Panc1 (cell line): ENCODE measurements around the gene KIRREL3. TPM values are rescaled to one million over a fixed set of nuclear protein-coding genes. Genes with fewer than 3 reads are reported as not detected.

Experiments used
- ATAC-seq: fragments of 200-7000 bp; cut with Tn5 transposase; 2 replicates; pipeline ENCODE4 v1.9.1; 2020; ENCODE audit warnings: mild to moderate bottlenecking, moderate library complexity
- BruUV-seq: library from RNA; stranded (reverse); fragments of 400-500 nt; replicated peaks from 2 replicates; lab custom pipeline; 2021; lab: Mats Ljungman, UMichigan
- CTCF ChIA-PET: fragments of 300-600 bp; sonication (Branson Sonifier 250); formaldehyde crosslinking; loops from one replicate; lab custom pipeline; 2022; ENCODE audit warnings: antibody characterized with exemption; lab: Charles Lee
- POLR2A ChIA-PET: fragments of 300-600 bp; sonication (Branson Sonifier 250); formaldehyde crosslinking; loops from one replicate; lab custom pipeline; 2022; ENCODE audit warnings: antibody characterized with exemption; lab: Charles Lee
- DNase-seq: peaks from one replicate; pipeline ENCODE4 v3.0.0-alpha.2; 2010; ENCODE audit warnings: low read depth, low spot score
- H3K27ac ChIP-seq: 2 replicates; pipeline ENCODE4 v1.5.1; 2011; ENCODE audit warnings: mild to moderate bottlenecking, low read length, inconsistent platforms
- H3K27me3 ChIP-seq: fragments of 200-500 bp; sonication (Bioruptor generic); 2 replicates; pipeline ENCODE4 v1.6.0; 2014; ENCODE audit warnings: low read length, inconsistent platforms; ENCODE audit not compliant: control insufficient read depth, insufficient read depth
- H3K36me3 ChIP-seq: fragments of 200-500 bp; sonication (Bioruptor generic); 2 replicates; pipeline ENCODE4 v1.5.1; 2014; ENCODE audit warnings: inconsistent platforms, mild to moderate bottlenecking, low read length, moderate library complexity; ENCODE audit not compliant: control insufficient read depth, insufficient read depth
- H3K4me1 ChIP-seq: 2 replicates; pipeline ENCODE4 v1.5.1; 2011; ENCODE audit warnings: inconsistent platforms, mild to moderate bottlenecking, low read length, moderate library complexity; ENCODE audit not compliant: control insufficient read depth, insufficient read depth
- H3K4me3 ChIP-seq, 2 experiments: 2 replicates each; pipeline ENCODE4 v1.5.1; 2011 to 2012; ENCODE audit warnings: low read depth in 2 of 2, low read length in 2 of 2, mild to moderate bottlenecking in 2 of 2, inconsistent platforms in 1 of 2, moderate library complexity in 1 of 2
- H3K9me3 ChIP-seq: fragments of 200-500 bp; sonication (Bioruptor generic); 2 replicates; pipeline ENCODE4 v1.5.1; 2014; ENCODE audit warnings: low read depth, mild to moderate bottlenecking, inconsistent platforms, low read length, moderate library complexity; ENCODE audit not compliant: control insufficient read depth, insufficient read depth
- CTCF ChIP-seq: fragments of 450-650 bp; IDR thresholded peaks from 2 replicates; pipeline ENCODE4 v1.5.1; 2017; ENCODE audit warnings: mild to moderate bottlenecking
- POLR2AphosphoS5 ChIP-seq: IDR thresholded peaks from 2 replicates; pipeline ENCODE4 v1.6.1; 2012; ENCODE audit warnings: mild to moderate bottlenecking, low read depth, low read length, moderate library complexity
- REST ChIP-seq, 2 experiments: IDR thresholded peaks; 2 replicates each; pipeline ENCODE4 v1.6.1; 2011 to 2012; ENCODE audit warnings: low read depth in 2 of 2, control low read depth in 1 of 2, low read length in 1 of 2, mild to moderate bottlenecking in 1 of 2, moderate library complexity in 1 of 2; ENCODE audit not compliant: insufficient read depth in 1 of 2
- SIN3A ChIP-seq: IDR thresholded peaks from 2 replicates; pipeline ENCODE4 v1.6.1; 2012; ENCODE audit warnings: low read depth, mild to moderate bottlenecking, low read length, moderate library complexity, borderline replicate concordance; ENCODE audit not compliant: insufficient read depth
- TCF7L2 ChIP-seq: IDR thresholded peaks from 2 replicates; pipeline ENCODE4 v1.6.1; 2011; ENCODE audit warnings: mild to moderate bottlenecking, low read depth, low read length, inconsistent platforms
- in situ Hi-C: cut with HindIII; loops from 2 replicates; pipeline ENCODE4 v1.10.0; 2016; ENCODE audit warnings: low sequenced_read_pairs, low pct_unique_long_range_greater_than_20kb
- intact Hi-C: fragments of 100-400 bp; cut with micrococcal nuclease; formaldehyde crosslinking; loops from one replicate; pipeline ENCODE4 v1.10.0; 2022; ENCODE audit not compliant: unreplicated experiment
- total RNA-seq: library from RNA; stranded (reverse); gene quantifications from one replicate; pipeline ENCODE4 v1.2.1, GENCODE V29; 2021; ENCODE audit not compliant: unreplicated experiment

The KIRREL3 gene
- total RNA-seq, 1 experiment from 2014 or later, result 0.36 TPM

- TF ChIP-seq SIN3A (no peak), CTCF (no peak), REST (IDR thresholded peaks at IDR 0.05; ENCODE audit: insufficient read depth in 1 of 2, low read depth in 2 of 2, low read length in 1 of 2) (no peak), POLR2AphosphoS5 (no peak), TCF7L2 (no peak)
- CTCF ChIA-PET, result no interaction called here
Observed at GRCh38 chr11:126408496-126408895, 592.1 kb downstream of the KIRREL3 start.

GRCh38 chr11:126407682-126408288, 592.8 kb downstream of the KIRREL3 start:
- no TSS peak for BruUV-seq
- H3K4me3 ChIP-seq, result no peak overlapping the region
- TF ChIP-seq POLR2AphosphoS5, result no peak
- H3K36me3 ChIP-seq, result peaks cover 2% of the 10 kb centered on the region; the same call in 1 of the 2 replicates
- ATAC-seq (no peak), DNase-seq (no peak)
- no peaks in the 10 kb centered on the region for H3K9me3 ChIP-seq
- ChIA-PET POLR2A (no interaction called here), CTCF (no interaction called here)
- intact Hi-C loops, result no loop called here
- no peaks in the 10 kb centered on the region for H3K27me3 ChIP-seq
- H3K27ac ChIP-seq, result no peak overlapping the region
- no peaks in the 10 kb centered on the region for H3K4me1 ChIP-seq
- in situ Hi-C loops, result no loop called here

More at GRCh38 chr11:126408496-126408895, 592.1 kb downstream of the KIRREL3 start:
- DNase-seq (no peak), ATAC-seq (no peak)
- in situ Hi-C loops (no loop called here), intact Hi-C loops (no loop called here)
- H3K4me3 ChIP-seq, result no peak overlapping the region
- peaks cover 3% of the 10 kb centered on the region; the same call in 1 of the 2 replicates for H3K36me3 ChIP-seq
- H3K27ac ChIP-seq, result no peak overlapping the region
- no TSS peak for BruUV-seq
- POLR2A ChIA-PET, result no interaction called here
- no peaks in the 10 kb centered on the region for H3K4me1 ChIP-seq
- H3K27me3 ChIP-seq, result no peaks in the 10 kb centered on the region
- no peaks in the 10 kb centered on the region for H3K9me3 ChIP-seq

GRCh38 chr11:126407101-126407521, 593.5 kb downstream of the KIRREL3 start:
- intact Hi-C loops (no loop called here), in situ Hi-C loops (no loop called here)
- DNase-seq (no peak), ATAC-seq (no peak)
- Histone ChIP-seq H3K36me3 (no peaks in the 10 kb centered on the region), H3K4me1 (no peaks in the 10 kb centered on the region), H3K27me3 (no peaks in the 10 kb centered on the region), H3K27ac (no peak overlapping the region), H3K4me3 (no peak overlapping the region), H3K9me3 (no peaks in the 10 kb centered on the region)
- TF ChIP-seq TCF7L2 (no peak), CTCF (no peak), POLR2AphosphoS5 (no peak), REST (IDR thresholded peaks at IDR 0.05; ENCODE audit: insufficient read depth in 1 of 2, low read depth in 2 of 2, low read length in 1 of 2) (no peak), SIN3A (no peak)
- POLR2A ChIA-PET, result no interaction called here
- CTCF ChIA-PET, result no interaction called here
- BruUV-seq, result no TSS peak
